D721Med (cell line): Measurements from ENCODE around the gene PEAK1.
"Not testable (repeated sequence)": the region's sequence is repeated elsewhere in the genome, so short reads cannot be mapped to it uniquely, and the experiment has no call there.

Source experiments
- DNase-seq: peaks from one replicate; pipeline ENCODE4 v3.0.0; 2011; ENCODE audit warnings: low spot score; ENCODE audit not compliant: insufficient read length
- FAIRE-seq: peaks from 2 replicates; lab custom pipeline; 2011; peaks lifted over from hg19 to GRCh38; lab: Jason Lieb, UNC
- TF ChIP-seq, protein P1 (sequence below): IDR thresholded peaks from 2 replicates; pipeline ENCODE4 v1.5.1; 2012; ENCODE audit warnings: mild to moderate bottlenecking, control low read depth; ENCODE audit not compliant: insufficient read depth; ENCODE audit errors: missing control alignments

Gene PEAK1

DNA sequence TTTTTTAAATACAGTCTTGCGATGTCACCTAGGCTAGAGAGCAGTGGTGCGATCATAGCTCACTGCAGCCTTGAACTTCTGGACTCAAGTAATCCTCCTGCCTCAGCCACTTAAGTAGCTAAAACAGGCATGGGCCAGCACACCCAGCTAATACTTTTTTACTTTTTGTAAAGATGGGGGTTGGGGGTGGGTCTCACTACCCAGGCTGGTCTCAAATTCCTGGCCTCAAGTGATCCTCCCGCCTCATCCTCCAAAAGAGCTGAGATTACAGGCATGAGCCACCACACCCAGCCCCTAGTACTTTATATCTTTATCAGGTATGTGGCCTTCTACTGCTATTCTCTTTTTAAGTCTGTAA lies 8.3 kb downstream of the PEAK1 start:
- no peak for DNase-seq
- TF ChIP-seq, protein P1, sequence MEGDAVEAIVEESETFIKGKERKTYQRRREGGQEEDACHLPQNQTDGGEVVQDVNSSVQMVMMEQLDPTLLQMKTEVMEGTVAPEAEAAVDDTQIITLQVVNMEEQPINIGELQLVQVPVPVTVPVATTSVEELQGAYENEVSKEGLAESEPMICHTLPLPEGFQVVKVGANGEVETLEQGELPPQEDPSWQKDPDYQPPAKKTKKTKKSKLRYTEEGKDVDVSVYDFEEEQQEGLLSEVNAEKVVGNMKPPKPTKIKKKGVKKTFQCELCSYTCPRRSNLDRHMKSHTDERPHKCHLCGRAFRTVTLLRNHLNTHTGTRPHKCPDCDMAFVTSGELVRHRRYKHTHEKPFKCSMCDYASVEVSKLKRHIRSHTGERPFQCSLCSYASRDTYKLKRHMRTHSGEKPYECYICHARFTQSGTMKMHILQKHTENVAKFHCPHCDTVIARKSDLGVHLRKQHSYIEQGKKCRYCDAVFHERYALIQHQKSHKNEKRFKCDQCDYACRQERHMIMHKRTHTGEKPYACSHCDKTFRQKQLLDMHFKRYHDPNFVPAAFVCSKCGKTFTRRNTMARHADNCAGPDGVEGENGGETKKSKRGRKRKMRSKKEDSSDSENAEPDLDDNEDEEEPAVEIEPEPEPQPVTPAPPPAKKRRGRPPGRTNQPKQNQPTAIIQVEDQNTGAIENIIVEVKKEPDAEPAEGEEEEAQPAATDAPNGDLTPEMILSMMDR, result no peak
- no peak for FAIRE-seq

DNA sequence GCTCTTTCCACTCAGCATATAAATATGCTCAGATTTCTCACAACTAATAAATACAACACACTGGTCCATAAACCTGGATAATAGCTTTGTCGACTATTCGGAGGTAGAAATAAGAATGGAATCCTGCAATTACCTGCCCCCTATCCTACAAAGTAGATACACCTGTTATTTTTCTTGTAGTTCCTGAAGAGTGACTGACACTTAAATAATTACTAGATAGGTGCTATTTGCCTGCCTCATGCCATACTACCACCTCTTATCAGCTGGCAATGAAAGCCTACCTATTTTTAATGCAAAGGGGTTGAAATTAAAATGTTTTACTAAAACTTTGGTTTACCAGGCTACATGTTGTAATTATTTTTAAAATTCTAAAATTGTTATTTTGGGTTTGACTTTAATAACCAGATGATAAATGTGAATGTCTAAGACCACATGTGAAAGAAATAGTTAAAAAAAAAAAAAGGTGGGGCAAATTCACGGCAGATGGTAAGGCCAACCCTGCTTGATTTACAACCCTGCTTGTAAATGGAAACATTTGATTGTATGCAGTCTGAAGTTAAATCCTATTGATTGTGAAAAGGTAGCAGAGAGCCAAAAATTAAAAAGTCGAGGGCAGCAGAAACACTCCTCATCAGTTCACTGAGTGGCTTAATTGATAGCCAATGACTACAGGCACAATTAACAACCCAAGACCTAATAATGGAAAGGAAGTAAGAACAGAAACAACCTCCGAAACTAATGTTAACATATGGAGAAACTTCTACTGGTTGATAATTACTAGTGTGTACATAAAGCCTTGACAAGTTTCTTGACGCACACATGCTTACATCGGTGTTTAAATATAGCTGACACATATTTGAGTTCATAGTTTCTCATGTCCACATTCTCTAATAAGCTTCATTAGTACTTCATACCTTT lies 8.9 kb downstream of the PEAK1 start:
- no peak for FAIRE-seq
- TF ChIP-seq, protein P1, result no peak
- DNase-seq, result no peak

DNA sequence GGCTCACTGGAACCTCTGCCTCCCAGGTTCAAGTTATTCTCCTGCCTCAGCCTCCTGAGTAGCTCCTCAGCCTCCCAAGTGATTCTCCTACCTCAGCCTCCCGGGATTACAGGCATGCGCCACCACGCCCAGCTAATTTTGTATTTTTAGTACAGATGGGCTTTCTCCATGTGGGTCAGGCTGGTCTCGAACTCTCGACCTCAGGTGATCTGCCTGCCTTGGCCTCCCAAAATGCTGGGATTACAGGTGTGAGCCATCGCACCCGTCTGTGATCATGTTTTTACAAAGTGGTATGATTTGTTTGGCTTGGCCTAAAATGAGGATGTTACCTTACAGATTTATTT lies 9.8 kb downstream of the PEAK1 start:
- not testable (repeated sequence) for FAIRE-seq, DNase-seq

DNA sequence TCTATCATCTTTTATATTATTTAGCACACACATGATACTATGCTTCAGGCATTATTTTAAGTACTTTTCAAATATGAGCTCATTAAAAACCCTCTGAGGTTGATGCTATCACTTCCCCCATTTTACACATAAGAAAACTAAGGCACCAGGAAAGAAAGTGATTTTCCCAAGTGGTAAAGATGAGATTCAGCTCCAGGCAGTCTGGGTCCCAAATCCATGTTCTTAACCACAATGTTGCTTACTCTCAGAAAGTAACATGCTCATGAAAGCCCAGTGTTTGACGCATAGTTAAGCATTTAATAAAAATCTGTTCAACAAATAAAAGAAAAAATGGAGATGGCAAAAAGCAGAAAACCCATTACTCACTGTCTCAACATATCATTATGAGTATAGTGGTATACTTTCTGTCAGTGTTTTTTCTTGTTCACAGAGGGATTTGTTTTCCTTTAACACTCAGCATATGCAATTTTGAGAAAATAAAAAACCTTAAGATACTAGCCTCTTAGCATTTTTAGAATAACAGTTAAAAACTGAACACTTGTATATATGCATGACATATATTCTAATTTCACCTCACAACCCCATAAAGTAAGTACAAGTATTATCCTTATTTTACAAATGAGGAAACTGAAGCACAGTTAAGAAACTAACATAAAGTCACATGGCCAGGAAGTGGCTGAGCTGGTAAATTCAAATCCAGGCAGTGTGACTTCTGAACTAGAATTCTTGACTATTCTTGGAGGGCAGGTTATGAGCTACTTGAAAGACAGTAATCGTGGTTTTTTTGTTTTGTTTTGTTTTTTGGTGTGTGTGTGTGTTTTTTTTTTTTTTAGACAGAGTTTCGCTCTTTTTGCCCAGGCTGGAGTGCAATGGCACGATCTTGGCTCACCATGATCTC lies 10.4 kb downstream of the PEAK1 start:
- no peak for FAIRE-seq
- no peak for DNase-seq
- TF ChIP-seq, protein P1, result no peak

DNA sequence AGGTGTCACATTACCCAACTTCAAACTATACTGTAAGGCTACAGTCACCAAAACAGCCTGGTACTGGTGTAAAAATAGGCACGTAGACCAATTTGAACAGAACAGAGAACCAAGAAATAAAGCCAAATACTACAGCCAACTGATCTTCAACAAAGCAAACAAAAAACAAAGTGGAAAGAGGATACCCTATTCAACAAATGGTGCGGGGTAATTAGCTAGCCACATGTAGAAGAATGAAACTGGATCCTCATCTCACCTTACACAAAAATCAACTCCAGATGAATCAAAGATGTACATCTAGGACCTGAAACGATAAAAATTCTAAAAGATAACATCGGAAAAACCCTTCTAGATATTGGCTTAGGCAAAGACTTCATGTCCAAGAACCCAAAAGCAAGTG lies 13.1 kb downstream of the PEAK1 start:
- TF ChIP-seq, protein P1, result no peak
- FAIRE-seq, result no peak
- no peak for DNase-seq

DNA sequence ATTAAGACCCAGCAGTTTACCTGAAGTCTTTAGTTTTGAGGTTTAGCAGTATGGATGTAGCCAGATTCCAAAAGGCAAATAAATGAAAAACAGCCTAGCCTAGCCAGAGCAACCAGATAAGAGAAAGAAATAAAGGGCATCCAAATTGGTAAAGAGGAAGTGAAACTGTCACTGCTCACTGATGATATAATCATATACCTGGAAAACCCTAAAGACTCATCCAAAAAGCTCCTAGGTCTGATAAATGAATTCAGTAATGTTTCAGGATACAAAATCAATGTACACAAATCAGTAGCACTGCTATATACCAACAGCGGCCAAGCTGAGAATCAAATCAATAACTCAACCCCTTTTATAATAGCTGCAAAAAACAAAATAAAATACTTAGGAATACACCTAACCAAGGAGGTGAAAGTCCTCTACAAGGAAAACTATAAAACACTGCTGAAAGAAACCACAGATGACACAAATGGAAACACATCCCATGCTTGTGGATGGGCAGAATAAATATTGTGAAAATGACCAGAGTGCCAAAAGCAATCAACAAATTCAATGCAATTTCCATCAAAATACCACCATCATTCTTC lies 13.6 kb downstream of the PEAK1 start:
- DNase-seq, FAIRE-seq: not testable (repeated sequence)

DNA sequence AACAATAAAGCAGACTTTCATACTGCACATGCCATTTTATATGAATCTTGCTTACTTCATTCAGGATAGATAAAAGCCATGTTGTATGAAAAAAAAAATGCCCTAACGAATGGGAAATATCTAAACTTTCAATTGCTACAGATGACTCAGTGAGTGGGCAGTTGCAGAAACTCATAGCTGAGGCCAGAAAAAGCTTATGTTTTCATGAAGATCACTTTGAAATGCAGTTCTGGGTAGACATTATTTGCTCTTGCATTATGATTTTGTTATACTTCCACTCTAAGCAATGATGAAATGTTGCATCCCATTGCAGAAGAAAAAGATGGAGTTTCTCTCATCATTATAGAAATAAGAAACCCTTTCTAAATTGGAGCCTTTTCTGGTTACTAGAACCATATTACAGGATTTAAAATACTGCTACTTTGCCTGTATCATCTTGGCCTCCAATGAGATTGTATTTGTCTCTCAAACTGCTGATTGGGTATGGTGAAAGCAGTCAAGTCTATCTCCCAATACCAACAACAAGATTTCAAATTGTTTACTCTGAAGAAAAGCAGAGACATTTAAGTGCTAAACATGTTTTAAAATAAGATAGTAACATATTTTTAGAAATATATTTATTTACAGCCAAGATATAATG lies 17.0 kb downstream of the PEAK1 start:
- DNase-seq, result no peak
- TF ChIP-seq, protein P1, result no peak
- FAIRE-seq, result no peak
